DOHH2 (cell line): Measurements from ENCODE around the gene ETF1.

Experiments
- H3F3A ChIP-seq: fragments of 200-600 bp; sonication (generic), shearing (Covaris generic); 2 replicates; pipeline ENCODE4 v1.6.0; 2016; ENCODE audit warnings: antibody characterized with exemption, mild to moderate bottlenecking; ENCODE audit not compliant: control insufficient read depth, insufficient read depth
- H3K27ac ChIP-seq: fragments of 200-600 bp; sonication (generic); 2 replicates; pipeline ENCODE4 v1.5.1; 2014; ENCODE audit warnings: low read depth, mild to moderate bottlenecking, low read length, moderate library complexity
- H3K27me3 ChIP-seq: fragments of 200-600 bp; sonication (generic); 2 replicates; pipeline ENCODE4 v1.6.1; 2014; ENCODE audit warnings: mild to moderate bottlenecking, low read length, mixed read lengths; ENCODE audit not compliant: control insufficient read depth
- H3K36me3 ChIP-seq: fragments of 200-600 bp; sonication (generic); 2 replicates; pipeline ENCODE4 v1.6.1; 2014; ENCODE audit warnings: mild to moderate bottlenecking, low read length, moderate library complexity, mixed read lengths; ENCODE audit not compliant: control insufficient read depth
- H3K4me1 ChIP-seq: fragments of 200-600 bp; sonication (generic); 2 replicates; pipeline ENCODE4 v1.6.1; 2014; ENCODE audit warnings: mild to moderate bottlenecking, low read length, mixed read lengths; ENCODE audit not compliant: control insufficient read depth
- H3K4me2 ChIP-seq: fragments of 200-600 bp; sonication (generic); 2 replicates; pipeline ENCODE4 v1.6.0; 2014; ENCODE audit warnings: mild to moderate bottlenecking, low read length, moderate library complexity
- H3K4me3 ChIP-seq: fragments of 200-600 bp; sonication (generic); 2 replicates; pipeline ENCODE4 v1.5.1; 2014; ENCODE audit warnings: mild to moderate bottlenecking, low read length, mixed read lengths
- H3K79me2 ChIP-seq: fragments of 200-600 bp; sonication (generic); 2 replicates; pipeline ENCODE4 v1.6.1; 2014; ENCODE audit warnings: mild to moderate bottlenecking, low read length, mixed read lengths; ENCODE audit not compliant: control insufficient read depth
- H3K9me2 ChIP-seq: fragments of 200-600 bp; sonication (generic); replicated peaks from 2 replicates; pipeline ENCODE4 v1.6.1; 2014; ENCODE audit warnings: mild to moderate bottlenecking, low read length, mixed read lengths; ENCODE audit not compliant: control insufficient read depth
- H3K9me3 ChIP-seq: fragments of 200-600 bp; sonication (generic); 2 replicates; pipeline ENCODE4 v1.6.1; 2014; ENCODE audit warnings: antibody characterized with exemption, low read length, mixed read lengths; ENCODE audit not compliant: control insufficient read depth, insufficient read depth
- H4K20me1 ChIP-seq: fragments of 200-600 bp; sonication (generic); 2 replicates; pipeline ENCODE4 v1.6.0; 2014; ENCODE audit warnings: low read depth, mild to moderate bottlenecking, antibody characterized with exemption, low read length, moderate library complexity; ENCODE audit not compliant: control insufficient read depth, insufficient read depth
- EZH2phosphoT487 ChIP-seq: fragments of 200-600 bp; sonication (generic); IDR thresholded peaks from 2 replicates; pipeline ENCODE4 v1.6.1; 2017; ENCODE audit warnings: borderline replicate concordance, mild to moderate bottlenecking, antibody characterized with exemption, low read length, moderate library complexity, mixed read lengths
- TF ChIP-seq, protein P1 (sequence below): fragments of 200-600 bp; sonication (generic); IDR thresholded peaks from one replicate; pipeline ENCODE4 v1.5.1; 2014; ENCODE audit warnings: antibody characterized with exemption, mild to moderate bottlenecking, low read depth, low read length; ENCODE audit not compliant: poor library complexity, severe bottlenecking

Gene ETF1

DNA sequence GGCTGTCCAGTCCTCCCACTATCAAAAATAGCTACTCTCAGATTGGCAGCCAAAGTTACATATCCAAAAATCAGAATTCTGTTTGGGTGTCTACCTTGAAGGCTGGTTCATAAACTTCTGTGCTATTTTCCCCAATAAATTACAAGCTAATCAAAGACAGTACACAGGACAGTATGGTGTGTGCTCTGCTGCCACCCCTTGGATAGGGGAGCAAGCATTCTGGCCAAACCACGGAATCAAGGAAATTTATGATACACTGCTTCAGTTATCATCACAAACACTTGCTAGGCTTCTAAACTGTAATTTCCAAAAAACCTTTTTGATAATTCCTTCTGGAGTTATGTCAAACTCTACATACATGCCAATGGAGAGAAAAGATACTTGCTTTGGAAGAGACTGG, 15.9 kb downstream of the ETF1 start:
- H3K27me3 ChIP-seq, result no peaks in the 10 kb centered on the region
- H3K36me3 ChIP-seq, result peaks cover 54% of the 10 kb centered on the region
- H3K4me2 ChIP-seq, result no peak overlapping the region
- H4K20me1 ChIP-seq, result peaks cover 6% of the 10 kb centered on the region; the same call in 1 of the 2 replicates
- no peaks in the 10 kb centered on the region for H3K4me1 ChIP-seq
- TF ChIP-seq EZH2phosphoT487, result no peak
- TF ChIP-seq, protein P1, sequence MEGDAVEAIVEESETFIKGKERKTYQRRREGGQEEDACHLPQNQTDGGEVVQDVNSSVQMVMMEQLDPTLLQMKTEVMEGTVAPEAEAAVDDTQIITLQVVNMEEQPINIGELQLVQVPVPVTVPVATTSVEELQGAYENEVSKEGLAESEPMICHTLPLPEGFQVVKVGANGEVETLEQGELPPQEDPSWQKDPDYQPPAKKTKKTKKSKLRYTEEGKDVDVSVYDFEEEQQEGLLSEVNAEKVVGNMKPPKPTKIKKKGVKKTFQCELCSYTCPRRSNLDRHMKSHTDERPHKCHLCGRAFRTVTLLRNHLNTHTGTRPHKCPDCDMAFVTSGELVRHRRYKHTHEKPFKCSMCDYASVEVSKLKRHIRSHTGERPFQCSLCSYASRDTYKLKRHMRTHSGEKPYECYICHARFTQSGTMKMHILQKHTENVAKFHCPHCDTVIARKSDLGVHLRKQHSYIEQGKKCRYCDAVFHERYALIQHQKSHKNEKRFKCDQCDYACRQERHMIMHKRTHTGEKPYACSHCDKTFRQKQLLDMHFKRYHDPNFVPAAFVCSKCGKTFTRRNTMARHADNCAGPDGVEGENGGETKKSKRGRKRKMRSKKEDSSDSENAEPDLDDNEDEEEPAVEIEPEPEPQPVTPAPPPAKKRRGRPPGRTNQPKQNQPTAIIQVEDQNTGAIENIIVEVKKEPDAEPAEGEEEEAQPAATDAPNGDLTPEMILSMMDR, result no peak
- H3K79me2 ChIP-seq, result peaks cover 98% of the 10 kb centered on the region
- no peak overlapping the region for H3K27ac ChIP-seq
- no peaks in the 10 kb centered on the region for H3F3A ChIP-seq
- no peaks in the 10 kb centered on the region for H3K9me2 ChIP-seq
- H3K9me3 ChIP-seq, result no peaks in the 10 kb centered on the region
- no peak overlapping the region for H3K4me3 ChIP-seq

DNA sequence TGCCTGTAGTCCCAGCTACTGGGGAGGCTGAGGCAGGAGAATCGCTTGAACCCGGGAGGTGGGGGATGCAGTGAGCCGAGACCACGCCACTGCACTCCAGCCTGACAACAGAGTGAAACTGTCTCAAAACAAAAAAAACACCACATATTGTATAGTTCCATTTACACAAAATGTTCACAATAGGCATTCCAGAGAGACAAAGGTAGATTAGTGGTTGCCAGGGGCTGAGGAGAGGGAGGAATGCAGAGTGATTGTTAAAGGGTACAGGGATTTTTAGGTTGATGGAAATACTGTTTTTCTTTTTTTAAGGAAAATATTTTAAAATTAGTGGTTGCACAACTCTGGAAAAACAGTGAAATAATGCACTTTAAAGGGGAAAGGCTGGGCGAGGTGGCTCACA, 19.6 kb downstream of the ETF1 start:
- Histone ChIP-seq H3K79me2 (peaks cover 96% of the 10 kb centered on the region), H3K4me3 (no peak overlapping the region), H3K27me3 (no peaks in the 10 kb centered on the region), H3K36me3 (peaks cover 50% of the 10 kb centered on the region), H3K9me2 (no peaks in the 10 kb centered on the region), H3K4me1 (no peaks in the 10 kb centered on the region), H3F3A (0 out of 2 replicates have a peak, but pooled peaks cover 3% of the 10 kb centered on the region), H3K27ac (no peak overlapping the region), H4K20me1 (peaks cover 5% of the 10 kb centered on the region), H3K9me3 (no peaks in the 10 kb centered on the region), H3K4me2 (no peak overlapping the region)
- TF ChIP-seq, protein P1, result no peak
- no peak for TF ChIP-seq EZH2phosphoT487

DNA sequence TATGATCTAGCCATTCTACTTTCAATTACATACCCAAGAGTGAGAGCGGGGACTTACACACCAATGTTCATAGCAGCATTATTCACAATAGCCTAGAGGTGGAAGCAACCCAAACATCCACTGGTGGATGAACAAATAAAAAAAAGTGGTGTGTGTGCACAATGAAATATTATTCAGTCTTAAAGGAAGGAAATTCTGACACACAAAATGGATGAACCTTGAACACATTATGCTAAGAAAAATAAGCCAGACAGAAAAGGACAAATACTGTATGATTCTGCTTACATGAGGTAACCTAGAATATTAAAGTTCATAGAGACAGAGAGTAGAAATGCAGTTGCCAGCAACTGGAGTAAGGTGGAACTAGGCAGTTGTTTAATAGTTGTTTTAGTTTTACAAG, 22.1 kb downstream of the ETF1 start:
- Histone ChIP-seq H3K27ac (no peak overlapping the region), H4K20me1 (peaks cover 9% of the 10 kb centered on the region)

More for the DNA sequence above, 22.1 kb downstream of the ETF1 start:
- Histone ChIP-seq H3K9me2 (no peaks in the 10 kb centered on the region), H3K79me2 (peaks cover 86% of the 10 kb centered on the region), H3F3A (0 out of 2 replicates have a peak, but pooled peaks cover 3% of the 10 kb centered on the region), H3K36me3 (peaks cover 55% of the 10 kb centered on the region), H3K27me3 (no peaks in the 10 kb centered on the region), H3K9me3 (no peaks in the 10 kb centered on the region), H3K4me1 (no peaks in the 10 kb centered on the region), H3K4me2 (no peak overlapping the region), H3K4me3 (no peak overlapping the region)
- TF ChIP-seq, protein P1, result no peak
- TF ChIP-seq EZH2phosphoT487, result no peak
